Hepatocyte (in vitro differentiated cells): ENCODE measurements around the gene TMEM184C. TPM values are rescaled to one million over a fixed set of nuclear protein-coding genes. Genes with fewer than 3 reads are reported as not detected.

ENCODE experiments used
- DNase-seq: peaks from one replicate; pipeline ENCODE4 v3.0.0-alpha.2; 2016; ENCODE audit warnings: low spot score
- H2AFZ ChIP-seq: fragments of 200-600 bp; sonication (generic); 2 replicates; pipeline ENCODE4 v1.6.0; 2016; ENCODE audit warnings: antibody characterized with exemption, mild to moderate bottlenecking
- H3K27ac ChIP-seq: fragments of 200-600 bp; sonication (generic); 2 replicates; pipeline ENCODE4 v1.5.1; 2016; ENCODE audit warnings: mild to moderate bottlenecking
- H3K27me3 ChIP-seq: fragments of 200-600 bp; sonication (generic); 2 replicates; pipeline ENCODE4 v1.6.1; 2016
- H3K36me3 ChIP-seq: fragments of 200-600 bp; sonication (generic); replicated peaks from 2 replicates; pipeline ENCODE4 v1.5.1; 2016; ENCODE audit warnings: low read depth; ENCODE audit not compliant: insufficient read depth
- H3K4me1 ChIP-seq: fragments of 200-600 bp; sonication (generic); 2 replicates; pipeline ENCODE4 v1.5.1; 2016; ENCODE audit warnings: mild to moderate bottlenecking, moderate library complexity; ENCODE audit not compliant: insufficient read depth
- H3K4me2 ChIP-seq: fragments of 200-600 bp; sonication (generic); 2 replicates; pipeline ENCODE4 v1.6.0; 2016
- H3K4me3 ChIP-seq: fragments of 200-600 bp; sonication (generic); 2 replicates; pipeline ENCODE4 v1.5.1; 2016; ENCODE audit warnings: mild to moderate bottlenecking
- H3K79me2 ChIP-seq: fragments of 200-600 bp; sonication (generic); 2 replicates; pipeline ENCODE4 v1.6.0; 2017; ENCODE audit warnings: mild to moderate bottlenecking
- H3K9me2 ChIP-seq: fragments of 200-600 bp; sonication (generic); replicated peaks from 2 replicates; pipeline ENCODE4 v1.6.0; 2017; ENCODE audit warnings: mild to moderate bottlenecking; ENCODE audit not compliant: insufficient read depth
- H3K9me3 ChIP-seq: fragments of 200-600 bp; sonication (generic); 2 replicates; pipeline ENCODE4 v1.5.1; 2016; ENCODE audit warnings: low read depth, mild to moderate bottlenecking
- H4K20me1 ChIP-seq: fragments of 200-600 bp; sonication (generic); 2 replicates; pipeline ENCODE4 v1.6.0; 2016; ENCODE audit warnings: mild to moderate bottlenecking; ENCODE audit not compliant: insufficient read depth, poor library complexity, severe bottlenecking
- EZH2 ChIP-seq: fragments of 200-600 bp; sonication (generic); IDR thresholded peaks from 2 replicates; pipeline ENCODE4 v1.6.1; 2016; ENCODE audit warnings: antibody characterized with exemption, mild to moderate bottlenecking, borderline replicate concordance
- EZH2phosphoT487 ChIP-seq: fragments of 200-600 bp; sonication (generic); IDR thresholded peaks from one replicate; pipeline ENCODE4 v1.6.1; 2018; ENCODE audit warnings: antibody characterized with exemption, mild to moderate bottlenecking, low read depth, moderate library complexity; ENCODE audit not compliant: unreplicated experiment, severe bottlenecking
- WGBS: methylation state at CpG from one replicate; pipeline ENCODE4 v1.1.6; 2016; ENCODE audit warnings: low lambda C conversion rate; ENCODE audit errors: missing lambda C conversion rate; 5-methylcytosine and 5-hydroxymethylcytosine counted together
- polyA plus RNA-seq: library from polyadenylated mRNA; unstranded; fragments of >200 nt; fragmentation: Nextera tagmentation; extraction: Ambion mirVana; gene quantifications from 2 replicates; pipeline ENCODE4 v1.2.1, GENCODE V29; 2016
- total RNA-seq: library from RNA; depleted of rRNA; stranded (reverse); fragments of >200 nt; gene quantifications from 2 replicates; pipeline ENCODE4 v1.2.3, GENCODE V29; 2014
- TF ChIP-seq, protein P1 (sequence below): fragments of 200-600 bp; sonication (generic); IDR thresholded peaks from 2 replicates; pipeline ENCODE4 v1.5.1; 2016; ENCODE audit warnings: antibody characterized with exemption, mild to moderate bottlenecking; ENCODE audit not compliant: poor library complexity

Gene TMEM184C
- total and polyA plus RNA-seq, 2 experiments from 2014 or later: 43.0 to 43.9 TPM

DNA sequence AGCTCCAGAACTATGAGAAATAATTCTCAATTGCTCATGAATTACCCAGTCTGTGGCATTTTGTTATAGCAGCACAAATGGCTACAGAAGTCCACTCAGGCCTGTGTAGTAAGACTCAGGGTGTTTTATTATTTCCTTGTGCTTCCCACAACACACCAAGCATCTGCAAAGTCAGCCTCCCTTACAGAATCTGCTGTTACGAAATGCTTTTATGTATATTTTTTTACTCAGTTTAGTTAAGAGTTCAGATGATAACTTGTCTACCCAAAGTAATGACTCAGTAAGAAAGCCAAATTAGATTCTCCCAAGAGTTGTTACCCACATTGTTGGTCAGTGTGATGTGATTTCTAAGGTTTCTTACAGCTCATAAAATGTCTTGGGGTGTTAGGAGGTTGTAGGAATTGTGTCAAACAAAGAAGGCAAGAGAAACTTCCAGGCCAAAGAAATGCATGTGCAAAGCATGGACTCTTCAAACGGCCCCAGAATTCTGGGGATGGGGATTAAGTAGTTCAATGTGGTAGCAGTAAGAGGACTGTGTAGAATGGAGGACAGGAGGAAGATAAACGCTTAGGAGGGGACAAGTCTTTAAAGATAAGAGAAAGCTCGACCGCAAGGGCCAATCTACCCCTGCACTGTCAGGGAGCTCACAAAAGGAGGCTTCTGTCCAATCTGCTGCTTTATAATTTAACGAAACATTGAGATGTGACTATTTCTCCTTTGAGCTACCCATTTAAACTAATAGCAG, 35.4 kb upstream of the TMEM184C start:
- Histone ChIP-seq H2AFZ (no peak overlapping the region), H3K4me1 (no peaks in the 10 kb centered on the region), H4K20me1 (no peaks in the 10 kb centered on the region), H3K27ac (peak overlapping the region; percentile 7), H3K79me2 (no peaks in the 10 kb centered on the region), H3K9me2 (no peaks in the 10 kb centered on the region), H3K4me2 (no peak overlapping the region), H3K9me3 (no peaks in the 10 kb centered on the region), H3K4me3 (no peak overlapping the region), H3K36me3 (no peaks in the 10 kb centered on the region), H3K27me3 (no peaks in the 10 kb centered on the region)
- WGBS: 79% methylated on average over 6 of the region's 6 CpGs
- DNase-seq: no peak
- TF ChIP-seq, protein P1, sequence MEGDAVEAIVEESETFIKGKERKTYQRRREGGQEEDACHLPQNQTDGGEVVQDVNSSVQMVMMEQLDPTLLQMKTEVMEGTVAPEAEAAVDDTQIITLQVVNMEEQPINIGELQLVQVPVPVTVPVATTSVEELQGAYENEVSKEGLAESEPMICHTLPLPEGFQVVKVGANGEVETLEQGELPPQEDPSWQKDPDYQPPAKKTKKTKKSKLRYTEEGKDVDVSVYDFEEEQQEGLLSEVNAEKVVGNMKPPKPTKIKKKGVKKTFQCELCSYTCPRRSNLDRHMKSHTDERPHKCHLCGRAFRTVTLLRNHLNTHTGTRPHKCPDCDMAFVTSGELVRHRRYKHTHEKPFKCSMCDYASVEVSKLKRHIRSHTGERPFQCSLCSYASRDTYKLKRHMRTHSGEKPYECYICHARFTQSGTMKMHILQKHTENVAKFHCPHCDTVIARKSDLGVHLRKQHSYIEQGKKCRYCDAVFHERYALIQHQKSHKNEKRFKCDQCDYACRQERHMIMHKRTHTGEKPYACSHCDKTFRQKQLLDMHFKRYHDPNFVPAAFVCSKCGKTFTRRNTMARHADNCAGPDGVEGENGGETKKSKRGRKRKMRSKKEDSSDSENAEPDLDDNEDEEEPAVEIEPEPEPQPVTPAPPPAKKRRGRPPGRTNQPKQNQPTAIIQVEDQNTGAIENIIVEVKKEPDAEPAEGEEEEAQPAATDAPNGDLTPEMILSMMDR: no peak
- TF ChIP-seq EZH2 (no peak), EZH2phosphoT487 (no peak)

DNA sequence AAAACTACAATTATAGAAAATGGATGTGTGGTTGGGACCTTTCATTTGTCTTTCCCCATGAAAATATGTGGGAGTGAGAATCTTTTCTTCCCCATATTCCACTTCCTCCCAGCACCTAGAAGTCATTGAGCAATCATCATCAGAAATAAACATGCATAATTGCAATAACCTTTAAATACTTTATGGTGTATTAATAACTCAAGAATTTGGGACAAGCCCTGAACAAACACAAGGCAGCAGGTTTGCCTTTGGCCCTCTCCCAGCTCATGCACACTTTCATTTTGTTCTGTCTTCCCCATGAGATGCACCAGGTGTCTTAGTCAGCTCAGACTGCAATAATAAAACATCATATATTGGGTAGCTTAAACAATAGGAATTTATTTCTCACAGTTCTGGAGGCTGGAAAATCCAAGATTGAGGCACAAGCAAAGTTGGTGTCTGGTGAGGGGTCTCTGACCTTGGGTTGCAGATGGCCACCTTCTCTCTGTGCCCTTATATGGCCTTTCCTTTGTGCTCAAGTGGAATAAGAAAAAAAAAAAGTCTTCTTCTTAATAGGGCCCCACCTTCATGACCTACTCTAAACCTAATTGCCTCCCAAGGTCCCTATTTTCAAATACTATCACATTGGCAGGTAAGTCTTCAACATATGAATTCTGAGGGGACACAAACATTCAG, 34.7 kb upstream of the TMEM184C start:
- Histone ChIP-seq H4K20me1 (no peaks in the 10 kb centered on the region), H3K36me3 (no peaks in the 10 kb centered on the region), H3K27me3 (no peaks in the 10 kb centered on the region), H3K9me3 (no peaks in the 10 kb centered on the region), H3K4me3 (no peak overlapping the region), H3K79me2 (no peaks in the 10 kb centered on the region), H2AFZ (no peak overlapping the region), H3K9me2 (no peaks in the 10 kb centered on the region), H3K4me2 (no peak overlapping the region), H3K27ac (peak overlapping the region; percentile 7), H3K4me1 (no peaks in the 10 kb centered on the region)
- no peak for DNase-seq
- TF ChIP-seq EZH2phosphoT487 (no peak), EZH2 (no peak)
- TF ChIP-seq, protein P1: no peak

DNA sequence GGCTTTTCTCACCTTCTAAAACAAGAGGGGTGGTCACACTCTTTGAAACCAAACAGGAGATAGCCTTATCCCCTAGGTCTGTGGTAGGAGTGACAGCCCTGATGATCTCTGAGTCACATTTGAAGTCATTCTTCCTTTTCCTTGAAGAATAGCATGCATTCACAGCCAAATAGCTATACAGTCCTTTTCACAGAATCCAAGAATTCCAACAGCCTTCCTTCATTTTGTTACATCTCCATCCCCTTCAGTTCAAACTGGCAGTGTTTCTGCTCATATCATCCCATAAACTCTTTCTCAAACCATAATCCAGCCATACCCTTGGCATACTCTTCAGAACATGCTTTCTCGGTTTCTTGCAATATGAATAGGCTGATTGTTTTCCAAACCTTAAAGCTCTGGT, 33.3 kb upstream of the TMEM184C start:
- Histone ChIP-seq H4K20me1 (no peaks in the 10 kb centered on the region), H3K27ac (no peak overlapping the region), H3K9me3 (no peaks in the 10 kb centered on the region), H3K4me3 (no peak overlapping the region), H3K36me3 (no peaks in the 10 kb centered on the region), H3K27me3 (no peaks in the 10 kb centered on the region), H3K79me2 (no peaks in the 10 kb centered on the region), H3K9me2 (no peaks in the 10 kb centered on the region), H3K4me1 (no peaks in the 10 kb centered on the region), H2AFZ (no peak overlapping the region), H3K4me2 (no peak overlapping the region)
- DNase-seq: no peak
- no peak for TF ChIP-seq EZH2phosphoT487
- WGBS: 100% methylated on average over 1 of the region's 1 CpG

DNA sequence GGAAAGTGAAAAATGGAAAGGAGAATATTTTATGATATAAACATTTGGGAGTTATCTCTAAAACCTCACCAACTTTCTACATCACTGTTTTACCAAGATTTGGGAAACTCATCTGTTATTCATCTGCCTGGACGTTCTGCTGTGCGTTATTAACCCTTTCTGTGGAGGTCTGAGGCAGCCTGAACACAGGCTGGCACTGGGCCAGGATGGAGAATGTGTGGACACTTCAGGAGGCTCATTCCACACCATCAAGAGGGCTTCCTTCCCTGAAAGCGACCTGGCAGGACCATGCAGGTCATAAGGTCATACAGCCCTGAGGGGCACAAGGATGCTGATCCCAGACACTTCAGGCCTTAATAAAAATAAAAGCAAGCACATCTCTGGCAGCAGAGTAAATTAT, 31.2 kb upstream of the TMEM184C start:
- DNase-seq: no peak
- Histone ChIP-seq H3K4me3 (no peak overlapping the region), H3K9me3 (no peaks in the 10 kb centered on the region), H3K27ac (peak overlapping the region; percentile 72), H3K4me2 (no peak overlapping the region), H3K79me2 (no peaks in the 10 kb centered on the region), H4K20me1 (no peaks in the 10 kb centered on the region), H3K4me1 (no peaks in the 10 kb centered on the region), H3K27me3 (no peaks in the 10 kb centered on the region), H3K36me3 (no peaks in the 10 kb centered on the region), H3K9me2 (no peaks in the 10 kb centered on the region), H2AFZ (no peak overlapping the region)
- WGBS: 55% methylated on average over 3 of the region's 3 CpGs
- TF ChIP-seq EZH2phosphoT487: no peak
